Keratinocyte (primary cell): Measurements from ENCODE around the gene SND1. TPM values are rescaled to one million over a fixed set of nuclear protein-coding genes. Genes with fewer than 3 reads are reported as not detected.

Source experiments
- DNase-seq: peaks from one replicate; pipeline ENCODE4 v3.0.0-alpha.2; 2011; ENCODE audit warnings: low read depth, missing footprints, low spot score
- FAIRE-seq: peaks from 2 replicates; lab custom pipeline; 2011; peaks lifted over from hg19 to GRCh38; lab: Jason Lieb, UNC
- H2AFZ ChIP-seq: 2 replicates; pipeline ENCODE4 v1.6.0; 2012; ENCODE audit warnings: low read length, control low read depth, inconsistent platforms; ENCODE audit not compliant: control insufficient read depth
- H3K27ac ChIP-seq: 2 replicates; pipeline ENCODE4 v1.5.1; 2011; ENCODE audit warnings: low read length; ENCODE audit not compliant: control insufficient read depth, insufficient read depth
- H3K27me3 ChIP-seq: 3 replicates; pipeline ENCODE4 v1.6.0; 2011; ENCODE audit warnings: low read length; ENCODE audit not compliant: control insufficient read depth, insufficient read depth; ENCODE audit errors: extremely low read depth
- H3K36me3 ChIP-seq, 2 experiments: 2 replicates in 1 of 2; 3 replicates in 1 of 2; pipeline ENCODE4 v1.5.1; 2011; ENCODE audit warnings: low read length in 2 of 2, mild to moderate bottlenecking in 1 of 2; ENCODE audit not compliant: control insufficient read depth in 2 of 2, insufficient read depth in 2 of 2; ENCODE audit errors: extremely low read depth in 1 of 2
- H3K4me1 ChIP-seq: 3 replicates; pipeline ENCODE4 v1.5.1; 2011; ENCODE audit warnings: low read length; ENCODE audit not compliant: control insufficient read depth, insufficient read depth; ENCODE audit errors: extremely low read depth
- H3K4me2 ChIP-seq: 3 replicates; pipeline ENCODE4 v1.6.0; 2011; ENCODE audit warnings: low read depth, low read length; ENCODE audit not compliant: control insufficient read depth, insufficient read depth; ENCODE audit errors: extremely low read depth
- H3K4me3 ChIP-seq, 3 experiments: fragments of 200-600 bp in 1 of 3; sonication (generic) in 1 of 3; 2 replicates in 2 of 3; 3 replicates in 1 of 3; pipeline ENCODE4 v1.5.1; 2011 to 2016; ENCODE audit warnings: low read length in 3 of 3, mild to moderate bottlenecking in 3 of 3, control low read depth in 2 of 3, inconsistent platforms in 1 of 3, low read depth in 1 of 3, mixed read lengths in 1 of 3, mixed run types in 1 of 3, moderate library complexity in 1 of 3; ENCODE audit not compliant: control insufficient read depth in 2 of 3, insufficient read depth in 2 of 3; ENCODE audit errors: extremely low read depth in 1 of 3
- H3K79me2 ChIP-seq: 2 replicates; pipeline ENCODE4 v1.6.0; 2012; ENCODE audit warnings: low read length; ENCODE audit not compliant: control insufficient read depth, insufficient read depth
- H3K9ac ChIP-seq: 3 replicates; pipeline ENCODE4 v1.6.0; 2011; ENCODE audit warnings: low read length; ENCODE audit not compliant: control insufficient read depth, insufficient read depth; ENCODE audit errors: extremely low read depth
- H3K9me1 ChIP-seq: 3 replicates; pipeline ENCODE4 v1.6.0; 2011; ENCODE audit warnings: low read length; ENCODE audit not compliant: control insufficient read depth, insufficient read depth; ENCODE audit errors: extremely low read depth
- H3K9me3 ChIP-seq: 2 replicates; pipeline ENCODE4 v1.5.1; 2012; ENCODE audit warnings: low read depth, low read length; ENCODE audit not compliant: control insufficient read depth
- H4K20me1 ChIP-seq: 3 replicates; pipeline ENCODE4 v1.6.0; 2011; ENCODE audit warnings: low read length; ENCODE audit not compliant: control insufficient read depth, insufficient read depth; ENCODE audit errors: extremely low read depth
- EZH2 ChIP-seq: IDR thresholded peaks from one replicate; pipeline ENCODE4 v1.6.1; 2012; ENCODE audit warnings: inconsistent platforms, mild to moderate bottlenecking, low read length, moderate library complexity
- dilution Hi-C: fragments of 300-500 bp; cut with MboI; formaldehyde crosslinking; loops from one replicate; pipeline ENCODE4 v1.7.0; 2020; ENCODE audit warnings: low sequenced_read_pairs; ENCODE audit not compliant: extremely low pct_ligation_motif_present
- polyA plus RNA-seq, 5 experiments: library from polyadenylated mRNA; depleted of rRNA in 3 of 5; stranded (reverse) in 3 of 5; stranded (forward) in 1 of 5; unstranded in 1 of 5; fragments of >200 nt; gene quantifications; 1 replicate in 1 of 5; 2 replicates in 3 of 5; 3 replicates in 1 of 5; pipeline versions ENCODE4 v1.2.1 to v1.2.3, GENCODE V29; 2011 to 2012; ENCODE audit warnings: missing spikeins in 2 of 5, low read depth in 1 of 5, low replicate concordance in 1 of 5
- TF ChIP-seq, protein P1 (sequence below), 3 experiments: IDR thresholded peaks in 1 of 3; conservative IDR thresholded peaks in 1 of 3; optimal IDR thresholded peaks in 1 of 3; 2 replicates in 2 of 3; 3 replicates in 1 of 3; pipeline versions ENCODE3 to v1.5.1; 2011; ENCODE audit warnings: low read length in 3 of 3, mild to moderate bottlenecking in 3 of 3, moderate library complexity in 2 of 3, control low read depth in 1 of 3, inconsistent platforms in 1 of 3; ENCODE audit not compliant: insufficient read depth in 2 of 3; ENCODE audit errors: extremely low read depth in 1 of 3

Gene SND1
- polyA plus RNA-seq, 1 donor (not counting 4 experiments of a cell fraction or from before 2014, with no cell fraction given) = 140 TPM

DNA sequence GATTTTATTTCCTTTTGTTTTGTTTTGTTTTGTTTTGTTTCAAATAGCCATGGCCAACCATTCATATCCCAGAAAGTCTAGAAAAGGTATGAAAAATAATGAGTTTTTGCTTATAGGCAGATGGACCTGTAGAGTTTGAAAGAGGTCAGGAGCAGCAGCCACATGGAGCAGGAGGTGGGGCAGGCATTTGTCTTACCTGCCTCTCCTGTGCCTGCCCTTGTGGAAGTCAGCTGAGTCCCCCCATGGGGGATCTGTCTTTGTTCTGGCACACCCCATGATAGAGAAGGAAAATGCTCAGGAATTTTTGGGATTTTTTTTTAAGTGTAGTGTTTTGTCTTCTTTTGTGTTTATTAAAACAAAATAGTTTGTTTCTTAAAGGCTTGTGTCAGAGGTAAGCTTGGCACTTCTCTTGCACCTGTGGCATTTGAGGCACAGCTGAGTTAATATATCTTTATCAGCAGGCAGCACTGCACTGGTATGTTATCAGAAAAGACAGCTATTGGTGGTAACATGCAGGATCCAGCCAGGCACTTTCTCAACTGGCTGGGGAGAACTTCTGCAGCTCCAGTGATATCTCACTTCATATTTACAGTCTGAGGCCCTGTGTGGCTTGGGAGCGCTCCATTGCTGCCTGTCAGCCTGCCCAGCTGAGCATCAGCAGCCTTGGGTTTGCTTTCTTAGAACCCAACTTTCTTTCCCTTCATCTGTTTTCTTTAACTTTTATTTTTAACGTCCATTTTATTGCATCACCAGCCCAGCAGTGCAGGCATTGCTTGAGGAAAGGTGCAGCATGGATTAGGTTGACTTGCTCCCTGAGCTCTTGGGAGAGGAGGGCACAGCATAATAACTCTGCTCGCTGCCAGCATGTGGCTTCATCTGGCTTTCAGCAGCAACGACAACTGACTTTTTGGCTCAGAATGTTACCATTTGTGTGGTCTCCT lies 334.9 kb downstream of the SND1 start:
- no peak overlapping the region for H3K9ac ChIP-seq
- no peak overlapping the region for H3K27ac ChIP-seq
- no peak overlapping the region for H3K4me3 ChIP-seq
- H3K9me3 ChIP-seq = no peaks in the 10 kb centered on the region
- no peaks in the 10 kb centered on the region for H3K27me3 ChIP-seq
- peaks cover 5 to 13% of the 10 kb centered on the region in 2 experiments for H3K36me3 ChIP-seq
- no peaks in the 10 kb centered on the region for H3K9me1 ChIP-seq
- peaks cover 2% of the 10 kb centered on the region for H4K20me1 ChIP-seq
- FAIRE-seq (no peak), DNase-seq (no peak)
- TF ChIP-seq, protein P1, sequence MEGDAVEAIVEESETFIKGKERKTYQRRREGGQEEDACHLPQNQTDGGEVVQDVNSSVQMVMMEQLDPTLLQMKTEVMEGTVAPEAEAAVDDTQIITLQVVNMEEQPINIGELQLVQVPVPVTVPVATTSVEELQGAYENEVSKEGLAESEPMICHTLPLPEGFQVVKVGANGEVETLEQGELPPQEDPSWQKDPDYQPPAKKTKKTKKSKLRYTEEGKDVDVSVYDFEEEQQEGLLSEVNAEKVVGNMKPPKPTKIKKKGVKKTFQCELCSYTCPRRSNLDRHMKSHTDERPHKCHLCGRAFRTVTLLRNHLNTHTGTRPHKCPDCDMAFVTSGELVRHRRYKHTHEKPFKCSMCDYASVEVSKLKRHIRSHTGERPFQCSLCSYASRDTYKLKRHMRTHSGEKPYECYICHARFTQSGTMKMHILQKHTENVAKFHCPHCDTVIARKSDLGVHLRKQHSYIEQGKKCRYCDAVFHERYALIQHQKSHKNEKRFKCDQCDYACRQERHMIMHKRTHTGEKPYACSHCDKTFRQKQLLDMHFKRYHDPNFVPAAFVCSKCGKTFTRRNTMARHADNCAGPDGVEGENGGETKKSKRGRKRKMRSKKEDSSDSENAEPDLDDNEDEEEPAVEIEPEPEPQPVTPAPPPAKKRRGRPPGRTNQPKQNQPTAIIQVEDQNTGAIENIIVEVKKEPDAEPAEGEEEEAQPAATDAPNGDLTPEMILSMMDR (optimal IDR thresholded peaks at IDR 0.05 in 1 of 3, IDR thresholded peaks at IDR 0.05 in 1 of 3, conservative IDR thresholded peaks at IDR 0.05 in 1 of 3; ENCODE audit: extremely low read depth in 1 of 3, insufficient read depth in 2 of 3, low read length in 3 of 3) = no peak
- no peak for TF ChIP-seq EZH2
- no peak overlapping the region for H3K4me2 ChIP-seq
- dilution Hi-C loops = no loop called here
- H3K79me2 ChIP-seq = peaks cover 2% of the 10 kb centered on the region
- H3K4me1 ChIP-seq = no peaks in the 10 kb centered on the region
- H2AFZ ChIP-seq = no peak overlapping the region

DNA sequence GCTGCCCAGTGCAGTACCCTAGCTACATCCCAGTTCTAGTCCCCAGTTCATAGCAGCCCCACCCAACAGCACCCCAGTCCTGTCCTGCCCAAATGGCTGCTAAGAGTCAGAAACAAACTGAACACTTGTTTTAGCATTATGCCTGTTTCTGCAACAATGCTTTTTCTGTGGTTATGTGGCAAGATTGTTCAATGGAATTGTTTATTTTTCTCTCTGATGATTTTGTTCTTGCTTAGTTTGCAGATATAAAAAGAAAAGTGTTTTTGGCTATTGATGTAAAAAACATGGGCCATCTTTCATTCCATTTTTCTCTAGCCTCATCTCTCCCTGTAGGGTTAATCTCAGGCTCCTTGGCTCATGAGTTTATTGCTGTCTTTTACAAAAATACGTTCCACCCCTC lies 336.8 kb downstream of the SND1 start:
- DNase-seq (no peak), FAIRE-seq (no peak)
- H3K27ac ChIP-seq = no peak overlapping the region
- peaks cover 7 to 17% of the 10 kb centered on the region in 2 experiments for H3K36me3 ChIP-seq
- no peak overlapping the region for H2AFZ ChIP-seq
- H3K4me3 ChIP-seq = no peak overlapping the region
- no peaks in the 10 kb centered on the region for H3K4me1 ChIP-seq
- no peaks in the 10 kb centered on the region for H3K9me1 ChIP-seq
- dilution Hi-C loops = no loop called here
- H3K27me3 ChIP-seq = no peaks in the 10 kb centered on the region
- no peak overlapping the region for H3K4me2 ChIP-seq
- no peak for TF ChIP-seq EZH2
- TF ChIP-seq, protein P1 (optimal IDR thresholded peaks at IDR 0.05 in 1 of 3, IDR thresholded peaks at IDR 0.05 in 1 of 3, conservative IDR thresholded peaks at IDR 0.05 in 1 of 3; ENCODE audit: extremely low read depth in 1 of 3, insufficient read depth in 2 of 3, low read length in 3 of 3) = no peak
- H3K9ac ChIP-seq = no peak overlapping the region
- peaks cover 2% of the 10 kb centered on the region for H3K79me2 ChIP-seq
- no peaks in the 10 kb centered on the region for H3K9me3 ChIP-seq
- peaks cover 2% of the 10 kb centered on the region for H4K20me1 ChIP-seq
